HepG2 (cell line): ENCODE results near the gene ADAMTS2. TPM values are rescaled to one million over a fixed set of nuclear protein-coding genes. Genes with fewer than 3 reads are reported as not detected.

Experiments used
- ATAC-seq: fragments of 200-7000 bp; cut with Tn5 transposase; 3 replicates; pipeline ENCODE4 v1.9.1; 2020; ENCODE audit warnings: mild to moderate bottlenecking, moderate library complexity
- BruUV-seq: library from RNA; stranded (reverse); fragments of 400-500 nt; replicated peaks from 2 replicates; lab custom pipeline; 2021; lab: Mats Ljungman, UMichigan
- CTCF ChIA-PET: fragments of 300-600 bp; formaldehyde crosslinking; extraction: SDS; loops from one replicate; lab custom pipeline; 2021; ENCODE audit warnings: low total read pairs, inconsistent platforms, low intra/inter-chr PET ratio; lab: Yijun Ruan, JAX
- POLR2A ChIA-PET: fragments of 350-600 bp; sonication (Branson Sonifier 250); formaldehyde crosslinking; loops from one replicate; lab custom pipeline; 2020; ENCODE audit warnings: antibody characterized with exemption, inconsistent platforms; lab: Yijun Ruan, JAX
- DNase-seq: peaks from one replicate; pipeline ENCODE4 v3.0.0-alpha.2; 2015; ENCODE audit warnings: low spot score
- FAIRE-seq: peaks from 3 replicates; lab custom pipeline; 2011; peaks lifted over from hg19 to GRCh38; lab: Jason Lieb, UNC
- H2AFZ ChIP-seq: one replicate; pipeline ENCODE4 v1.6.1; 2011; ENCODE audit warnings: low read length, inconsistent platforms
- H3K27ac ChIP-seq: fragments of 300-600 bp; 3 replicates; pipeline ENCODE4 v1.8.0; 2011; ENCODE audit warnings: mixed run types, mild to moderate bottlenecking, mixed read lengths, low read length, inconsistent platforms; ENCODE audit not compliant: insufficient read depth; ENCODE audit errors: extremely low read length
- H3K27me3 ChIP-seq, 2 experiments: fragments of 200-600 bp in 1 of 2; 2 replicates in 1 of 2; 3 replicates in 1 of 2; pipeline versions ENCODE4 v1.6.0 to v1.8.0; 2011; ENCODE audit warnings: low read length in 2 of 2, mild to moderate bottlenecking in 2 of 2, moderate library complexity in 2 of 2, inconsistent platforms in 1 of 2; ENCODE audit not compliant: insufficient read depth in 2 of 2, control insufficient read depth in 1 of 2
- H3K36me3 ChIP-seq, 2 experiments: fragments of 200-600 bp in 1 of 2; replicated peaks in 1 of 2; 2 replicates in 1 of 2; 3 replicates in 1 of 2; pipeline versions ENCODE4 v1.5.1 to v1.8.0; 2011; ENCODE audit warnings: low read length in 2 of 2, inconsistent platforms in 1 of 2; ENCODE audit not compliant: insufficient read depth in 2 of 2, control insufficient read depth in 1 of 2
- H3K4me1 ChIP-seq: 2 replicates; pipeline ENCODE4 v1.5.1; 2012; ENCODE audit warnings: low read length, inconsistent platforms; ENCODE audit not compliant: insufficient read depth
- H3K4me2 ChIP-seq: 2 replicates; pipeline ENCODE4 v1.6.0; 2011; ENCODE audit warnings: low read depth, low read length, inconsistent platforms
- H3K4me3 ChIP-seq, 3 experiments: fragments of 200-600 bp in 1 of 3; sonication (generic), shearing (Covaris generic) in 1 of 3; replicated peaks in 1 of 3; 2 replicates each; pipeline ENCODE4 v1.5.1; 2011 to 2016; ENCODE audit warnings: low read length in 3 of 3, inconsistent platforms in 2 of 3, low read depth in 2 of 3, mild to moderate bottlenecking in 2 of 3, control low read depth in 1 of 3, mixed read lengths in 1 of 3; ENCODE audit not compliant: insufficient read depth in 1 of 3
- H3K79me2 ChIP-seq: one replicate; pipeline ENCODE4 v1.6.1; 2011; ENCODE audit warnings: low read length, inconsistent platforms; ENCODE audit not compliant: insufficient read depth
- H3K9ac ChIP-seq: 2 replicates; pipeline ENCODE4 v1.6.0; 2011; ENCODE audit warnings: mild to moderate bottlenecking, low read depth, low read length, inconsistent platforms; ENCODE audit not compliant: insufficient read depth
- H3K9me3 ChIP-seq: 2 replicates; pipeline ENCODE4 v1.5.1; 2012; ENCODE audit warnings: mild to moderate bottlenecking, low read length
- H4K20me1 ChIP-seq: 2 replicates; pipeline ENCODE4 v1.6.0; 2011; ENCODE audit warnings: inconsistent platforms, mild to moderate bottlenecking, low read length, moderate library complexity; ENCODE audit not compliant: insufficient read depth
- AHR ChIP-seq: IDR thresholded peaks from 2 replicates; pipeline ENCODE4 v1.6.1; 2018; ENCODE audit warnings: missing genetic modification reagents, missing compliant biosample characterization
- JUND ChIP-seq: sonication (generic); formaldehyde crosslinking; IDR thresholded peaks from 2 replicates; pipeline ENCODE4 v1.8.0; 2022; ENCODE audit warnings: mild to moderate bottlenecking, missing genetic modification reagents
- MED13 ChIP-seq: sonication (generic); formaldehyde crosslinking; IDR thresholded peaks from 2 replicates; pipeline ENCODE4 v1.5.0; 2020; ENCODE audit warnings: missing genetic modification reagents
- MZF1 ChIP-seq: sonication (generic); formaldehyde crosslinking; IDR thresholded peaks from 2 replicates; pipeline ENCODE4 v1.8.1; 2023; ENCODE audit warnings: mild to moderate bottlenecking, missing genetic modification reagents, borderline replicate concordance
- NR3C1 ChIP-seq: sonication (generic); formaldehyde crosslinking; IDR thresholded peaks from 2 replicates; pipeline ENCODE4 v1.4.0; 2020; ENCODE audit warnings: missing genetic modification reagents
- PITX1 ChIP-seq: sonication (generic); formaldehyde crosslinking; IDR thresholded peaks from 2 replicates; pipeline ENCODE4 v1.5.1; 2020; ENCODE audit warnings: mild to moderate bottlenecking, missing genetic modification reagents
- SMAD1 ChIP-seq: sonication (generic); formaldehyde crosslinking; IDR thresholded peaks from 2 replicates; pipeline ENCODE4 v1.4.0; 2020; ENCODE audit warnings: missing genetic modification reagents, low read depth, mild to moderate bottlenecking, borderline replicate concordance
- TGIF2 ChIP-seq: IDR thresholded peaks from 2 replicates; pipeline ENCODE4 v1.6.1; 2016; ENCODE audit warnings: control low read depth, missing compliant biosample characterization
- TSC22D2 ChIP-seq: sonication (generic); formaldehyde crosslinking; IDR thresholded peaks from 2 replicates; pipeline ENCODE4 v1.5.1; 2020; ENCODE audit warnings: missing genetic modification reagents, mild to moderate bottlenecking, borderline replicate concordance
- ZNF234 ChIP-seq: sonication (generic); formaldehyde crosslinking; conservative IDR thresholded peaks from 2 replicates; pipeline ENCODE4 v1.5.1; 2020; ENCODE audit warnings: mild to moderate bottlenecking, missing genetic modification reagents
- ZNF331 ChIP-seq: sonication (generic); formaldehyde crosslinking; IDR thresholded peaks from 2 replicates; pipeline ENCODE4 v1.4.0; 2020; ENCODE audit warnings: missing genetic modification reagents
- ZZZ3 ChIP-seq: sonication (generic); formaldehyde crosslinking; IDR thresholded peaks from 2 replicates; pipeline ENCODE4 v1.4.0; 2020; ENCODE audit warnings: missing genetic modification reagents, mild to moderate bottlenecking, borderline replicate concordance
- WGBS: methylation state at CpG from one replicate; pipeline ENCODE4 v1.1.6; 2017; ENCODE audit warnings: low lambda C conversion rate; 5-methylcytosine and 5-hydroxymethylcytosine counted together
- in situ Hi-C: cut with HindIII; loops from 2 replicates; pipeline ENCODE4 v1.10.0; 2017; ENCODE audit warnings: low pct_unique_long_range_greater_than_20kb; ENCODE audit not compliant: extremely low pct_ligation_motif_present
- intact Hi-C: fragments of 100-400 bp; cut with micrococcal nuclease; formaldehyde crosslinking; loops from one replicate; pipeline ENCODE4 v1.10.0; 2022; ENCODE audit not compliant: unreplicated experiment
- polyA plus RNA-seq, 8 experiments: library from polyadenylated mRNA; depleted of rRNA in 3 of 8; stranded (reverse) in 7 of 8; unstranded in 1 of 8; fragments of >200 nt; fragmentation: Illumina TruSeq in 4 of 8; extraction: Trizol in 4 of 8; gene quantifications; 2 replicates each; pipeline versions ENCODE4 v1.2.1 to v1.2.3, GENCODE V29; 2011 to 2016; ENCODE audit warnings: low read depth in 4 of 8, missing spikeins in 1 of 8, mixed read lengths in 1 of 8; ENCODE audit not compliant: insufficient read depth in 1 of 8
- total RNA-seq, 5 experiments: library from RNA; depleted of rRNA; stranded (reverse); fragments of >200 nt; fragmentation: Illumina TruSeq; extraction: Trizol; gene quantifications; 2 replicates each; pipeline ENCODE4 v1.2.3, GENCODE V29; 2016; ENCODE audit warnings: low read depth in 1 of 5
- TF ChIP-seq, protein P1 (sequence below): sonication (generic); formaldehyde crosslinking; IDR thresholded peaks from 2 replicates; pipeline ENCODE4 v1.4.0; 2020; ENCODE audit warnings: missing genetic modification reagents, borderline replicate concordance
- TF ChIP-seq, protein P2 (sequence below), 2 experiments: sonication (generic) in 1 of 2; formaldehyde crosslinking in 1 of 2; IDR thresholded peaks; 2 replicates each; pipeline versions ENCODE4 v1.4.0 to v1.6.1; 2016 to 2020; ENCODE audit warnings: borderline replicate concordance in 1 of 2, low read depth in 1 of 2, mild to moderate bottlenecking in 1 of 2, missing genetic modification reagents in 1 of 2
- TF ChIP-seq, protein P3 (sequence below): sonication (generic); formaldehyde crosslinking; conservative IDR thresholded peaks from 2 replicates; pipeline ENCODE4 v1.8.1; 2023; ENCODE audit warnings: missing genetic modification reagents
- TF ChIP-seq, protein P4 (sequence below): IDR thresholded peaks from 2 replicates; pipeline ENCODE4 v1.6.1; 2016

Gene ADAMTS2
- total and polyA plus RNA-seq, 2 of the 13 experiments (the other 11 are each of a cell fraction or from before 2014, with no cell fraction given): 0.24 to 3.5 TPM

DNA sequence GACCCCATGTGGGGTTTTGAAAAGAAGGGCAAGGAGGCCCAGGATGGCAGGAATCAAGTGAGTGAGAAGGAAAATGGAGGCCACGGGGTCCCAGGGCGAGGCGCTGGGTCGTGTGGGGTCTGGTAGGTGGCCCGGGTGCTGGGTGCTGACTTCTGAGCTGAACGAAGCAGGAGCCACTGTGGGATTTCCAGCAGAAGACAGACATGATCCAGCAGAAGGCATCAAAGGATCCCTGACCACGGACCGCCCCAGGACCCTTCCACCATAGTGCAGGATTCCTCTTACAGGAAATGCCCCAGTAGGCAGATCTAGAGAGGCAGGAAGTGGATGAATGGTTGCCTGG lies 106.7 kb downstream of the ADAMTS2 start:
- ChIA-PET POLR2A (no interaction called here), CTCF (no interaction called here)
- Histone ChIP-seq H2AFZ (no peak overlapping the region), H3K36me3 (no peaks in the 10 kb centered on the region), H3K79me2 (no peaks in the 10 kb centered on the region), H3K4me3 (no peak overlapping the region), H4K20me1 (no peaks in the 10 kb centered on the region), H3K27ac (no peak overlapping the region), H3K4me2 (no peak overlapping the region), H3K27me3 (no peaks in the 10 kb centered on the region; a peak in 3 of 5 replicates), H3K9ac (no peak overlapping the region), H3K4me1 (0 out of 2 replicates have a peak, but pooled peaks cover 3% of the 10 kb centered on the region), H3K9me3 (no peaks in the 10 kb centered on the region)
- ATAC-seq: no peak
- FAIRE-seq: no peak
- intact Hi-C loops: no loop called here
- no TSS peak for BruUV-seq
- in situ Hi-C loops: no loop called here
- no peak for DNase-seq
- 44% methylated on average over 8 of the region's 8 CpGs for WGBS
- TF ChIP-seq MZF1 (CRISPR knock-in tag) (no peak), JUND (CRISPR knock-in tag) (no peak), NR3C1 (CRISPR knock-in tag) (no peak), ZNF234 (CRISPR knock-in tag) (no peak), ZNF331 (no peak), SMAD1 (CRISPR knock-in tag) (no peak), PITX1 (CRISPR knock-in tag) (no peak), TGIF2 (CRISPR knock-in tag) (no peak), TSC22D2 (CRISPR knock-in tag) (no peak), AHR (CRISPR knock-in tag) (no peak), ZZZ3 (CRISPR knock-in tag) (no peak), MED13 (CRISPR knock-in tag) (no peak)
- TF ChIP-seq, protein P1, sequence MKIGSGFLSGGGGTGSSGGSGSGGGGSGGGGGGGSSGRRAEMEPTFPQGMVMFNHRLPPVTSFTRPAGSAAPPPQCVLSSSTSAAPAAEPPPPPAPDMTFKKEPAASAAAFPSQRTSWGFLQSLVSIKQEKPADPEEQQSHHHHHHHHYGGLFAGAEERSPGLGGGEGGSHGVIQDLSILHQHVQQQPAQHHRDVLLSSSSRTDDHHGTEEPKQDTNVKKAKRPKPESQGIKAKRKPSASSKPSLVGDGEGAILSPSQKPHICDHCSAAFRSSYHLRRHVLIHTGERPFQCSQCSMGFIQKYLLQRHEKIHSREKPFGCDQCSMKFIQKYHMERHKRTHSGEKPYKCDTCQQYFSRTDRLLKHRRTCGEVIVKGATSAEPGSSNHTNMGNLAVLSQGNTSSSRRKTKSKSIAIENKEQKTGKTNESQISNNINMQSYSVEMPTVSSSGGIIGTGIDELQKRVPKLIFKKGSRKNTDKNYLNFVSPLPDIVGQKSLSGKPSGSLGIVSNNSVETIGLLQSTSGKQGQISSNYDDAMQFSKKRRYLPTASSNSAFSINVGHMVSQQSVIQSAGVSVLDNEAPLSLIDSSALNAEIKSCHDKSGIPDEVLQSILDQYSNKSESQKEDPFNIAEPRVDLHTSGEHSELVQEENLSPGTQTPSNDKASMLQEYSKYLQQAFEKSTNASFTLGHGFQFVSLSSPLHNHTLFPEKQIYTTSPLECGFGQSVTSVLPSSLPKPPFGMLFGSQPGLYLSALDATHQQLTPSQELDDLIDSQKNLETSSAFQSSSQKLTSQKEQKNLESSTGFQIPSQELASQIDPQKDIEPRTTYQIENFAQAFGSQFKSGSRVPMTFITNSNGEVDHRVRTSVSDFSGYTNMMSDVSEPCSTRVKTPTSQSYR (CRISPR knock-in tag): no peak
- TF ChIP-seq, protein P2, sequence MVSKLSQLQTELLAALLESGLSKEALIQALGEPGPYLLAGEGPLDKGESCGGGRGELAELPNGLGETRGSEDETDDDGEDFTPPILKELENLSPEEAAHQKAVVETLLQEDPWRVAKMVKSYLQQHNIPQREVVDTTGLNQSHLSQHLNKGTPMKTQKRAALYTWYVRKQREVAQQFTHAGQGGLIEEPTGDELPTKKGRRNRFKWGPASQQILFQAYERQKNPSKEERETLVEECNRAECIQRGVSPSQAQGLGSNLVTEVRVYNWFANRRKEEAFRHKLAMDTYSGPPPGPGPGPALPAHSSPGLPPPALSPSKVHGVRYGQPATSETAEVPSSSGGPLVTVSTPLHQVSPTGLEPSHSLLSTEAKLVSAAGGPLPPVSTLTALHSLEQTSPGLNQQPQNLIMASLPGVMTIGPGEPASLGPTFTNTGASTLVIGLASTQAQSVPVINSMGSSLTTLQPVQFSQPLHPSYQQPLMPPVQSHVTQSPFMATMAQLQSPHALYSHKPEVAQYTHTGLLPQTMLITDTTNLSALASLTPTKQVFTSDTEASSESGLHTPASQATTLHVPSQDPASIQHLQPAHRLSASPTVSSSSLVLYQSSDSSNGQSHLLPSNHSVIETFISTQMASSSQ (IDR thresholded peaks at IDR 0.05; ENCODE audit: low read depth): no peak
- TF ChIP-seq, protein P2 (CRISPR knock-in tag; IDR thresholded peaks at IDR 0.05; ENCODE audit: borderline replicate concordance): no peak
- TF ChIP-seq, protein P3, sequence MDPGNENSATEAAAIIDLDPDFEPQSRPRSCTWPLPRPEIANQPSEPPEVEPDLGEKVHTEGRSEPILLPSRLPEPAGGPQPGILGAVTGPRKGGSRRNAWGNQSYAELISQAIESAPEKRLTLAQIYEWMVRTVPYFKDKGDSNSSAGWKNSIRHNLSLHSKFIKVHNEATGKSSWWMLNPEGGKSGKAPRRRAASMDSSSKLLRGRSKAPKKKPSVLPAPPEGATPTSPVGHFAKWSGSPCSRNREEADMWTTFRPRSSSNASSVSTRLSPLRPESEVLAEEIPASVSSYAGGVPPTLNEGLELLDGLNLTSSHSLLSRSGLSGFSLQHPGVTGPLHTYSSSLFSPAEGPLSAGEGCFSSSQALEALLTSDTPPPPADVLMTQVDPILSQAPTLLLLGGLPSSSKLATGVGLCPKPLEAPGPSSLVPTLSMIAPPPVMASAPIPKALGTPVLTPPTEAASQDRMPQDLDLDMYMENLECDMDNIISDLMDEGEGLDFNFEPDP: no peak
- TF ChIP-seq, protein P4, sequence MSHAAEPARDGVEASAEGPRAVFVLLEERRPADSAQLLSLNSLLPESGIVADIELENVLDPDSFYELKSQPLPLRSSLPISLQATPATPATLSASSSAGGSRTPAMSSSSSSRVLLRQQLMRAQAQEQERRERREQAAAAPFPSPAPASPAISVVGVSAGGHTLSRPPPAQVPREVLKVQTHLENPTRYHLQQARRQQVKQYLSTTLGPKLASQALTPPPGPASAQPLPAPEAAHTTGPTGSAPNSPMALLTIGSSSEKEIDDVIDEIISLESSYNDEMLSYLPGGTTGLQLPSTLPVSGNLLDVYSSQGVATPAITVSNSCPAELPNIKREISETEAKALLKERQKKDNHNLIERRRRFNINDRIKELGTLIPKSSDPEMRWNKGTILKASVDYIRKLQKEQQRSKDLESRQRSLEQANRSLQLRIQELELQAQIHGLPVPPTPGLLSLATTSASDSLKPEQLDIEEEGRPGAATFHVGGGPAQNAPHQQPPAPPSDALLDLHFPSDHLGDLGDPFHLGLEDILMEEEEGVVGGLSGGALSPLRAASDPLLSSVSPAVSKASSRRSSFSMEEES: no peak
